WTC11 (cell line): ENCODE results near the gene NIPAL4.

Experiments
- NR2C2 ChIP-seq: sonication (generic); formaldehyde crosslinking; IDR thresholded peaks from 2 replicates; pipeline ENCODE4 v1.8.0; 2022; ENCODE audit warnings: mild to moderate bottlenecking, missing genetic modification reagents
- TF ChIP-seq, protein P1 (sequence below): fragments of 200-600 bp; IDR thresholded peaks from 2 replicates; pipeline ENCODE4 v1.8.0; 2022; ENCODE audit warnings: antibody characterized with exemption

DNA sequence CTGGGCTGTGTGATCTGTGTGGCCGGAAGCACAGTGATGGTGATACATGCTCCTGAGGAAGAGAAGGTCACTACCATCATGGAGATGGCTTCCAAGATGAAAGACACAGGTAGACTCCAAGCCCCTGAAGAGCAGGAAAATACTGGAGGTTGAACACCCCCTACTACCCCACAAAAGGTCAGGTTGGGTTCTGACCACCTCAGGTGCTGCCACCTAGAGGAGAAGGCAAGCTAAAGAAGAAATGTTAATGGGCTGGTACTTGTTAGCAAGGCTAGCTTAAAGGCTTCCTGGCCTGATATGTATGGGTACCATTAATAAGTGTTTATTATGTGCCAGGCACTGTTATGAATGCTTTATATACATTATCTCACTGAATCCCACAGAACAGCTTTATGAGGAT lies 11.7 kb downstream of the NIPAL4 start:
- TF ChIP-seq, protein P1, sequence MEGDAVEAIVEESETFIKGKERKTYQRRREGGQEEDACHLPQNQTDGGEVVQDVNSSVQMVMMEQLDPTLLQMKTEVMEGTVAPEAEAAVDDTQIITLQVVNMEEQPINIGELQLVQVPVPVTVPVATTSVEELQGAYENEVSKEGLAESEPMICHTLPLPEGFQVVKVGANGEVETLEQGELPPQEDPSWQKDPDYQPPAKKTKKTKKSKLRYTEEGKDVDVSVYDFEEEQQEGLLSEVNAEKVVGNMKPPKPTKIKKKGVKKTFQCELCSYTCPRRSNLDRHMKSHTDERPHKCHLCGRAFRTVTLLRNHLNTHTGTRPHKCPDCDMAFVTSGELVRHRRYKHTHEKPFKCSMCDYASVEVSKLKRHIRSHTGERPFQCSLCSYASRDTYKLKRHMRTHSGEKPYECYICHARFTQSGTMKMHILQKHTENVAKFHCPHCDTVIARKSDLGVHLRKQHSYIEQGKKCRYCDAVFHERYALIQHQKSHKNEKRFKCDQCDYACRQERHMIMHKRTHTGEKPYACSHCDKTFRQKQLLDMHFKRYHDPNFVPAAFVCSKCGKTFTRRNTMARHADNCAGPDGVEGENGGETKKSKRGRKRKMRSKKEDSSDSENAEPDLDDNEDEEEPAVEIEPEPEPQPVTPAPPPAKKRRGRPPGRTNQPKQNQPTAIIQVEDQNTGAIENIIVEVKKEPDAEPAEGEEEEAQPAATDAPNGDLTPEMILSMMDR, result no peak; the same call in 1 of the 2 replicates
- no peak for TF ChIP-seq NR2C2 (CRISPR knock-in tag)
